Osteoblast (primary cell): ENCODE data around the gene ZNF106. TPM values are rescaled to one million over a fixed set of nuclear protein-coding genes. Genes with fewer than 3 reads are reported as not detected.

Experiments
- DNase-seq: peaks from one replicate; pipeline ENCODE4 v3.0.0; 2011; ENCODE audit warnings: low spot score, mixed read lengths; ENCODE audit not compliant: insufficient read length; ENCODE audit errors: missing footprints
- H2AFZ ChIP-seq: 2 replicates; pipeline ENCODE4 v1.6.0; 2011; ENCODE audit warnings: mild to moderate bottlenecking, low read length
- H3K27ac ChIP-seq: 2 replicates; pipeline ENCODE4 v1.5.1; 2011; ENCODE audit warnings: mild to moderate bottlenecking, low read depth, low read length, moderate library complexity
- H3K27me3 ChIP-seq: 2 replicates; pipeline ENCODE4 v1.6.0; 2012; ENCODE audit warnings: mild to moderate bottlenecking, control low read depth, inconsistent platforms, low read length, moderate library complexity; ENCODE audit not compliant: insufficient read depth
- H3K36me3 ChIP-seq: 2 replicates; pipeline ENCODE4 v1.5.1; 2011; ENCODE audit warnings: mild to moderate bottlenecking, low read length, control low read depth, moderate library complexity; ENCODE audit not compliant: insufficient read depth
- H3K4me1 ChIP-seq: 2 replicates; pipeline ENCODE4 v1.5.1; 2011; ENCODE audit warnings: mild to moderate bottlenecking, low read length, control low read depth, moderate library complexity; ENCODE audit not compliant: insufficient read depth
- H3K4me2 ChIP-seq: 2 replicates; pipeline ENCODE4 v1.6.0; 2011; ENCODE audit warnings: mild to moderate bottlenecking, low read length; ENCODE audit not compliant: insufficient read depth
- H3K4me3 ChIP-seq: fragments of 200-600 bp; sonication (generic); 3 replicates; pipeline ENCODE4 v1.5.1; 2012; ENCODE audit warnings: mild to moderate bottlenecking, low read length, inconsistent platforms; ENCODE audit not compliant: insufficient read depth
- H3K79me2 ChIP-seq: 2 replicates; pipeline ENCODE4 v1.6.0; 2012; ENCODE audit warnings: mild to moderate bottlenecking, low read length, control low read depth, inconsistent platforms; ENCODE audit not compliant: insufficient read depth
- H3K9me3 ChIP-seq: 2 replicates; pipeline ENCODE4 v1.5.1; 2011; ENCODE audit warnings: low read depth, low read length, control low read depth
- H4K20me1 ChIP-seq: 2 replicates; pipeline ENCODE4 v1.6.0; 2012; ENCODE audit warnings: mild to moderate bottlenecking, low read length, control low read depth; ENCODE audit not compliant: insufficient read depth
- CTCF ChIP-seq: IDR thresholded peaks from 2 replicates; pipeline ENCODE4 v1.5.1; 2011; ENCODE audit warnings: mild to moderate bottlenecking, low read depth, low read length, moderate library complexity; ENCODE audit errors: extremely low read depth
- total RNA-seq: library from RNA; depleted of rRNA; stranded (reverse); fragments of >200 nt; gene quantifications from 2 replicates; pipeline ENCODE4 v1.2.3, GENCODE V29; 2012

Gene ZNF106
- total RNA-seq, 1 donor = 89.0 TPM

- DNase-seq = peak; percentile 87
- peaks cover 72% of the 10 kb centered on the region for H3K36me3 ChIP-seq
- H3K27ac ChIP-seq = peak overlapping the region; percentile 94
- H3K9me3 ChIP-seq = no peaks in the 10 kb centered on the region
- peak overlapping the region; percentile 43 for H3K4me2 ChIP-seq
- H3K27me3 ChIP-seq = no peaks in the 10 kb centered on the region
- H3K79me2 ChIP-seq = no peaks in the 10 kb centered on the region
- peaks cover 16% of the 10 kb centered on the region for H3K4me1 ChIP-seq
- H4K20me1 ChIP-seq = no peaks in the 10 kb centered on the region
- TF ChIP-seq CTCF = no peak
- no peak overlapping the region for H2AFZ ChIP-seq
- no peak overlapping the region for H3K4me3 ChIP-seq
Observed at GRCh38 chr15:42427429-42428223, 63.3 kb downstream of the ZNF106 start.

GRCh38 chr15:42421376-42421775 is 69.6 kb downstream of the ZNF106 start:
- Histone ChIP-seq H3K4me2 (no peak overlapping the region), H3K9me3 (no peaks in the 10 kb centered on the region), H4K20me1 (no peaks in the 10 kb centered on the region), H3K36me3 (peaks cover 88% of the 10 kb centered on the region), H3K27ac (no peak overlapping the region), H3K4me3 (no peak overlapping the region), H3K27me3 (no peaks in the 10 kb centered on the region), H3K79me2 (no peaks in the 10 kb centered on the region), H3K4me1 (no peaks in the 10 kb centered on the region), H2AFZ (no peak overlapping the region)
- DNase-seq = no peak
- no peak for TF ChIP-seq CTCF

GRCh38 chr15:42419369-42419768 is 71.6 kb downstream of the ZNF106 start:
- no peaks in the 10 kb centered on the region for H3K27me3 ChIP-seq
- no peak overlapping the region for H2AFZ ChIP-seq
- peaks cover 87% of the 10 kb centered on the region for H3K36me3 ChIP-seq
- TF ChIP-seq CTCF = no peak
- no peaks in the 10 kb centered on the region for H3K79me2 ChIP-seq
- no peak overlapping the region for H3K4me3 ChIP-seq
- H3K27ac ChIP-seq = no peak overlapping the region
- H3K4me2 ChIP-seq = no peak overlapping the region
- peaks cover 3% of the 10 kb centered on the region for H3K4me1 ChIP-seq
- H3K9me3 ChIP-seq = no peaks in the 10 kb centered on the region
- no peaks in the 10 kb centered on the region for H4K20me1 ChIP-seq
- DNase-seq = no peak

- Histone ChIP-seq H3K79me2 (no peaks in the 10 kb centered on the region), H3K4me1 (peaks cover 11% of the 10 kb centered on the region), H4K20me1 (no peaks in the 10 kb centered on the region), H3K36me3 (peaks cover 50% of the 10 kb centered on the region), H3K4me3 (no peak overlapping the region), H3K27ac (no peak overlapping the region), H3K9me3 (no peaks in the 10 kb centered on the region), H3K4me2 (no peak overlapping the region), H3K27me3 (no peaks in the 10 kb centered on the region), H2AFZ (no peak overlapping the region)
- TF ChIP-seq CTCF = no peak
- no peak for DNase-seq
Observed at GRCh38 chr15:42413920-42414319, 77.0 kb downstream of the ZNF106 start.
